OCI-M2 (cell line): ENCODE results near the gene CAVIN1.
"Not testable (repeated sequence)": the region's sequence is repeated elsewhere in the genome, so short reads cannot be mapped to it uniquely, and the experiment has no call there.

Experiments used
- DNase-seq: peaks from one replicate; lab custom pipeline; 2025; ENCODE audit not compliant: unreplicated experiment; lab: John Stamatoyannopoulos, UW

The CAVIN1 gene

GRCh38 chr17:42422958-42423712 is at the start of gene CAVIN1:
Gene CAVIN1, minus strand, starts transcription at chr17:42423256. Its CDS starts 159 bp downstream, at chr17:42423097.
- no peak for DNase-seq

- DNase-seq, result no peak
Measured at GRCh38 chr17:42467889-42468288, 44.8 kb upstream of the CAVIN1 start.

- DNase-seq, result no peak
Measured at GRCh38 chr17:42463976-42464400, 40.9 kb upstream of the CAVIN1 start.

GRCh38 chr17:42460371-42460770 is 37.3 kb upstream of the CAVIN1 start:
- DNase-seq, result no peak

- DNase-seq, result no peak
Measured at GRCh38 chr17:42459801-42460281, 36.8 kb upstream of the CAVIN1 start.

- DNase-seq, result peak; percentile 59
Measured at GRCh38 chr17:42459256-42459800, 36.3 kb upstream of the CAVIN1 start.

- peak; percentile 59 for DNase-seq
Measured at GRCh38 chr17:42458497-42459255, 35.6 kb upstream of the CAVIN1 start, which contains the start of gene ATP6V0A1. Gene ATP6V0A1, plus strand, starts transcription at chr17:42458878. Its CDS starts 2,017 bp downstream, at chr17:42460895.

- no peak for DNase-seq
Measured at GRCh38 chr17:42457107-42457792, 34.2 kb upstream of the CAVIN1 start.

- DNase-seq, result no peak
Measured at GRCh38 chr17:42456223-42457106, 33.4 kb upstream of the CAVIN1 start.

GRCh38 chr17:42454987-42455386 is 31.9 kb upstream of the CAVIN1 start:
- DNase-seq, result not testable (repeated sequence)

- DNase-seq, result no peak
Measured at GRCh38 chr17:42453439-42453838, 30.4 kb upstream of the CAVIN1 start.

- not testable (repeated sequence) for DNase-seq
Measured at GRCh38 chr17:42451270-42451669, 28.2 kb upstream of the CAVIN1 start.

- DNase-seq, result not testable (repeated sequence)
Measured at GRCh38 chr17:42449838-42450237, 26.8 kb upstream of the CAVIN1 start.

- not testable (repeated sequence) for DNase-seq
Measured at GRCh38 chr17:42449176-42449575, 26.1 kb upstream of the CAVIN1 start.

- no peak for DNase-seq
Measured at GRCh38 chr17:42442196-42442565, 19.1 kb upstream of the CAVIN1 start.

- DNase-seq, result no peak
Measured at GRCh38 chr17:42441371-42442195, 18.5 kb upstream of the CAVIN1 start.

- DNase-seq, result no peak
Measured at GRCh38 chr17:42438600-42439567, 15.8 kb upstream of the CAVIN1 start.

- no peak for DNase-seq
Measured at GRCh38 chr17:42436391-42436790, 13.3 kb upstream of the CAVIN1 start.
